Smooth muscle cell (in vitro differentiated cells): ENCODE measurements around the gene NMS. TPM values are rescaled to one million over a fixed set of nuclear protein-coding genes. Genes with fewer than 3 reads are reported as not detected.
"Not testable (repeated sequence)": the region's sequence is repeated elsewhere in the genome, so short reads cannot be mapped to it uniquely, and the experiment has no call there.

Experiments
- DNase-seq: peaks from one replicate; lab custom pipeline; 2025; ENCODE audit not compliant: unreplicated experiment; lab: John Stamatoyannopoulos, UW
- H2AFZ ChIP-seq: fragments of 200-600 bp; sonication (generic); 2 replicates; pipeline ENCODE4 v1.6.0; 2016; ENCODE audit warnings: antibody characterized with exemption, low read depth, mild to moderate bottlenecking
- H3F3A ChIP-seq: fragments of 200-600 bp; sonication (generic); 2 replicates; pipeline ENCODE4 v1.6.0; 2017; ENCODE audit warnings: antibody characterized with exemption, low read depth
- H3K27ac ChIP-seq: fragments of 200-600 bp; sonication (generic); 2 replicates; pipeline ENCODE4 v1.5.1; 2016; ENCODE audit warnings: low read depth, mild to moderate bottlenecking
- H3K27me3 ChIP-seq: fragments of 200-600 bp; sonication (generic); 2 replicates; pipeline ENCODE4 v1.6.1; 2016; ENCODE audit warnings: low read depth, mild to moderate bottlenecking
- H3K36me3 ChIP-seq: fragments of 200-600 bp; sonication (generic); 2 replicates; pipeline ENCODE4 v1.5.1; 2016; ENCODE audit warnings: low read depth
- H3K4me1 ChIP-seq: fragments of 200-600 bp; sonication (generic); 2 replicates; pipeline ENCODE4 v1.5.1; 2016; ENCODE audit warnings: low read depth
- H3K4me2 ChIP-seq: fragments of 200-600 bp; sonication (generic); 2 replicates; pipeline ENCODE4 v1.6.0; 2016; ENCODE audit warnings: mild to moderate bottlenecking
- H3K4me3 ChIP-seq: fragments of 200-600 bp; sonication (generic); 2 replicates; pipeline ENCODE4 v1.5.1; 2016; ENCODE audit warnings: mild to moderate bottlenecking
- H3K79me2 ChIP-seq: fragments of 200-600 bp; sonication (generic); 2 replicates; pipeline ENCODE4 v1.6.0; 2016; ENCODE audit warnings: low read depth, mild to moderate bottlenecking
- H3K9ac ChIP-seq: fragments of 200-600 bp; sonication (generic); 2 replicates; pipeline ENCODE4 v1.6.0; 2016; ENCODE audit warnings: low read depth
- H3K9me3 ChIP-seq: fragments of 200-600 bp; sonication (generic); replicated peaks from 2 replicates; pipeline ENCODE4 v1.5.1; 2016; ENCODE audit warnings: low read depth
- H4K20me1 ChIP-seq: fragments of 200-600 bp; sonication (generic); 2 replicates; pipeline ENCODE4 v1.6.0; 2016; ENCODE audit warnings: low read depth
- CTCF ChIP-seq: fragments of 200-600 bp; sonication (generic); IDR thresholded peaks from 2 replicates; pipeline ENCODE4 v1.5.1; 2017; ENCODE audit warnings: borderline replicate concordance, mild to moderate bottlenecking, antibody characterized with exemption; ENCODE audit not compliant: insufficient read depth, poor library complexity, severe bottlenecking
- WGBS: methylation state at CpG from one replicate; pipeline ENCODE4 v1.1.7; 2016; ENCODE audit warnings: low lambda C conversion rate; 5-methylcytosine and 5-hydroxymethylcytosine counted together
- polyA plus RNA-seq: library from polyadenylated mRNA; unstranded; fragments of >200 nt; fragmentation: Nextera tagmentation; extraction: Ambion mirVana; gene quantifications from 2 replicates; pipeline ENCODE4 v1.2.1, GENCODE V29; 2016
- total RNA-seq: library from RNA; depleted of rRNA; stranded (reverse); fragments of >200 nt; gene quantifications from 2 replicates; pipeline ENCODE4 v1.2.3, GENCODE V29; 2014

Gene NMS
- total and polyA plus RNA-seq, 2 experiments from 2014 or later: not detected

- H3K4me3 ChIP-seq: no peak overlapping the region
- TF ChIP-seq CTCF: no peak
- WGBS: 73% methylated on average over 4 of the region's 4 CpGs
These were observed 16.4 kb upstream of the NMS start for GRCh38 chr2:100453853-100454252.

GRCh38 chr2:100456357-100456756, 13.9 kb upstream of the NMS start:
- DNase-seq, H3K4me3 ChIP-seq, H4K20me1 ChIP-seq, H3K79me2 ChIP-seq, H3K9me3 ChIP-seq, H3K4me2 ChIP-seq, H2AFZ ChIP-seq, H3K4me1 ChIP-seq, H3F3A ChIP-seq, H3K36me3 ChIP-seq, H3K27ac ChIP-seq, H3K27me3 ChIP-seq, H3K9ac ChIP-seq: not testable (repeated sequence)

More at GRCh38 chr2:100453853-100454252, 16.4 kb upstream of the NMS start:
- H4K20me1 ChIP-seq: no peaks in the 10 kb centered on the region
- H2AFZ ChIP-seq: no peak overlapping the region
- H3K79me2 ChIP-seq: no peaks in the 10 kb centered on the region
- no peaks in the 10 kb centered on the region for H3K4me1 ChIP-seq
- no peaks in the 10 kb centered on the region for H3K27me3 ChIP-seq
- DNase-seq: no peak
- no peak overlapping the region for H3K9ac ChIP-seq
- H3K36me3 ChIP-seq: no peaks in the 10 kb centered on the region
- no peak overlapping the region for H3K27ac ChIP-seq
- H3K4me2 ChIP-seq: no peak overlapping the region
- H3K9me3 ChIP-seq: peaks cover 2% of the 10 kb centered on the region
- H3F3A ChIP-seq: no peaks in the 10 kb centered on the region

- Histone ChIP-seq H3K4me1 (no peaks in the 10 kb centered on the region), H3K4me3 (no peak overlapping the region), H3K27me3 (no peaks in the 10 kb centered on the region), H3F3A (no peaks in the 10 kb centered on the region), H3K79me2 (no peaks in the 10 kb centered on the region), H3K27ac (no peak overlapping the region), H3K9ac (no peak overlapping the region), H4K20me1 (no peaks in the 10 kb centered on the region), H3K9me3 (no peaks in the 10 kb centered on the region), H2AFZ (no peak overlapping the region), H3K4me2 (no peak overlapping the region), H3K36me3 (no peaks in the 10 kb centered on the region)
- TF ChIP-seq CTCF: no peak
- no peak for DNase-seq
- 80% methylated on average over 1 of the region's 1 CpG for WGBS
These were observed 9.3 kb upstream of the NMS start for GRCh38 chr2:100460904-100461530.

GRCh38 chr2:100470898-100471514, 724 bp downstream of the NMS start:
- H4K20me1 ChIP-seq: no peaks in the 10 kb centered on the region
- WGBS: 37% methylated on average over 16 of the region's 16 CpGs
- DNase-seq: no peak
- H3K4me1 ChIP-seq: no peaks in the 10 kb centered on the region
- H3F3A ChIP-seq: no peaks in the 10 kb centered on the region
- no peak for TF ChIP-seq CTCF
- H3K79me2 ChIP-seq: no peaks in the 10 kb centered on the region
- H3K36me3 ChIP-seq: no peaks in the 10 kb centered on the region
- H3K27ac ChIP-seq: no peak overlapping the region
- no peaks in the 10 kb centered on the region for H3K9me3 ChIP-seq
- no peak overlapping the region for H3K9ac ChIP-seq
- H3K4me3 ChIP-seq: no peak overlapping the region
- H2AFZ ChIP-seq: no peak overlapping the region
- no peaks in the 10 kb centered on the region for H3K27me3 ChIP-seq
- H3K4me2 ChIP-seq: no peak overlapping the region
